GM18505 (cell line): Measurements from ENCODE around the gene EBF4.
"Not testable (repeated sequence)": the region's sequence is repeated elsewhere in the genome, so short reads cannot be mapped to it uniquely, and the experiment has no call there.

ENCODE experiments used
- ATAC-seq: cut with Tn5 transposase; IDR thresholded peaks from one replicate; pipeline ENCODE4 v1.9.1; 2021; ENCODE audit not compliant: unreplicated experiment
- POLR2A ChIP-seq: IDR thresholded peaks from 4 replicates; pipeline ENCODE4 v1.6.1; 2011; ENCODE audit warnings: borderline replicate concordance; ENCODE audit not compliant: insufficient read depth, insufficient read length; ENCODE audit errors: extremely low read depth

The EBF4 gene

GRCh38 chr20:2756056-2756611 is 63.6 kb downstream of the EBF4 start:
- no peak for TF ChIP-seq POLR2A
- ATAC-seq: no peak

GRCh38 chr20:2757001-2757400 is 64.4 kb downstream of the EBF4 start:
- no peak for TF ChIP-seq POLR2A
- no peak for ATAC-seq

DNA sequence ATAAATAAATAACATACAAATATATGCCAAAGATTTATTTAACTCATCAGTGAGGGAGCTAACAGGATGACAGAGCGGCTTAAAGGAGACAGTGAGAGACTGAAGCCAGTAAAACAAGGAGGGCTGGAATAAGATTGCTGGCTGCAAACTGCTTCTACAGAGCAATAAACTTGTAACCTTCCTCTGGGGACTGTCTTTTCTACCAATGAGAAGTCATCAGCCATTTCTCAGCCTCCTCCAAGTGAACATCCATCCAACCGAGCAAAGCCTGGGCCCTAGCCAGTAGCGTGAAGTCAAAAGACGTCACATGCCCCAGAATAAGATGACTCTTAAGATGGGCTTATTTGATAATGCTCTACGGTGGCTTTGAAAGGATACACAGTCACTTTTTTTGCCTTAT is 65.4 kb downstream of the EBF4 start:
- ATAC-seq: no peak
- TF ChIP-seq POLR2A: no peak

DNA sequence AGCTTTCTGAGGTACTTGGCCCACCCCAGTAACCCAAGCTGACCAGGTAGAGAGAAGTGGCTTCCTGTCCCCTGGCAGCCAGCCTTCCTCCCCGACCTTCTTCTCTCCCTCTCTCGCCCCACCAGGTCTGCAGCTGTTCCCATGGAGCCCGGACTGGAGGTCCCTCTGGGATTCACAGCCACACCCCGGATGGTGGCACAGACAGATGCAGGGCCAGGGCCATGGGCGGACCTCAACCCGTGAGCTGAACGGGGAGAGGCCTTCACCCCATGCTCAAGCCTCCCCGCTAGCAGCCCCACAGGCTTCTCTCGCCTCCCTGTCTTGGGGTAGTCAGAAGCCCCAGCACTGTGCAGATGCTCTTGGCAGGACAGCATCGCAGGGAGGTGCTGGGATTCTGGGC is 66.6 kb downstream of the EBF4 start:
- no peak for ATAC-seq
- no peak for TF ChIP-seq POLR2A

DNA sequence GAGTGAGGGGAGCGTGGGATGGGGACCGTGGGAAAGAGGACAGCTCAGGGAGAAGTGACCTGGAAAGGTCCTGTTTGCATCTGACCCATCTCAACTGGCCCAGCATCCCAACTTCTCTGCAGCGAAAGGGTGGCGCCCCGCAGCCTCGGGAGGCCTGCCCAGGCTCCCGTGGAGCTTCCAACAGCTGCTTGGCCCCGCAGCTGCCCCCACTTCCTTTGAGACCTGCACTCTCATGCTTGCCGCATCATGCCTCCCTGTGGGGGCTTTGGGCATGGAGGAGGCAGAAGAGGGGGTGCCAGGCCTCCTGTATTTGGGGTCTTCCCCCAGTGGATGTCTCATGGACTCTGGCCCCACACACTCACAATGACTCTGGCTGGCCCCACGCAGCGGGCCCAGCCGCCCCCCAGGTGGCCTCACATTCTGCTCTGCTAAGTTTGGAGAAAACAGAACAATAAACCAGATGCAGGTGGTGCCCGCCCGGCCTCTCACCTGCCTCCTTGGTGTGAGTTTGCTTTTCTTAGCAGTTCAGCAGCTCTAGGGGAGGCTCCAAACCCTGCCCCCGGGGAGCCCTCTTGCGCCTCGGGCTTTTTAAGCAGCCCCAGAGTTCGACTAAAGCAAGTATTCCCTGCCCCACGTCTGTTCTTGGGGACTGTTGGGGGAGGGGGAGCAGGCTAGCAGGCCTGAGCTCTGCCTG is 67.2 kb downstream of the EBF4 start:
- no peak for TF ChIP-seq POLR2A
- no peak for ATAC-seq

GRCh38 chr20:2760297-2760951 is 67.8 kb downstream of the EBF4 start:
- no peak for TF ChIP-seq POLR2A
- no peak for ATAC-seq

- no peak for TF ChIP-seq POLR2A
- ATAC-seq: no peak
Measured at GRCh38 chr20:2760952-2761305, 68.3 kb downstream of the EBF4 start.

DNA sequence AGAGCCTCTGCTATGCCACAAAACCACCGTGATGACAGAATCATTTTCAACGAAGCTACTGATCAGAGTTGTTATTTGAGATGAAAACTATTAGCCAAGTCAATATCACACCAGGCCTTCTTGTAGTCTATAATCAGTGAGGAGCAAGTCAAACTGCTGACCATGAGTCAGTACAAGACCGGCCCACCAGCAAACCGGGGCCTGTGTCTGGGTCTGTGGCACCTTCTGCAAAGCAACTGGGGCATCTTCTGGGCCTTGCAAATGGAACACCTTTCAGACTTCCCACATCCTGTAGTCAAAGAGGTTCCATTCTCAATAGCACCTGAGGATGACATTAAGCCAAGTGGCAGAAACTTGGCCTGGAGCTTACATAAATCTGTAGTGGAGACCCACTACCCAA is 69.3 kb downstream of the EBF4 start:
- no peak for ATAC-seq

DNA sequence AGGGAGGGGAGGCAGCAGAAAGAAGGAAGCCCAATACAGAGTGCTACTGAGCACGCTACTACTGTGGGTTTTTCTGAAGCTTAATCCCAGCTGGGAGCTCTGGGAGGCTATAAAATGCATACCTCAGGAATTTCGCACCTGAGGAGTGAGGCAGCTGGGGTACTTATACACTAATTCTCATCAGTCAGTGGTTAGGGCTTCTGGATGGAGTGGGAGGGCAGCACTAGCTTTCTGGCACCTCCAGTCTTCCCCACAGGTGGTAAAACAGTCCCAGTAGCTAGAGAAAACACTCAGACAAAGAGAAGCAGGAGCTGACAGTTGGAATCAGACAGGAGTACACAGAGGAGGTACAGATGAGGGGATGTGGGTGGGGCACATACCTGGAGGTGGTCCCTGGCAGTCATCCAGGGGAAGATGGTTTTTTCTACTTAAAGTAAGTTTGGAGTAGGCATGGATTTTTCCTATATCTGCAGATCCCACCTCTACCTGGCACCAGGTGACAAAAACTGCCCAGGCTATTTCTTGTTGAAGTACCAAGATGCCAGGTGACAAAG is 70.1 kb downstream of the EBF4 start:
- ATAC-seq: no peak
- no peak for TF ChIP-seq POLR2A

More for the DNA sequence above, 69.3 kb downstream of the EBF4 start:
- no peak for TF ChIP-seq POLR2A

GRCh38 chr20:2763186-2763585 is 70.6 kb downstream of the EBF4 start:
- ATAC-seq: no peak
- no peak for TF ChIP-seq POLR2A

GRCh38 chr20:2767768-2768631 is 75.4 kb downstream of the EBF4 start:
- ATAC-seq: no peak
- no peak for TF ChIP-seq POLR2A

DNA sequence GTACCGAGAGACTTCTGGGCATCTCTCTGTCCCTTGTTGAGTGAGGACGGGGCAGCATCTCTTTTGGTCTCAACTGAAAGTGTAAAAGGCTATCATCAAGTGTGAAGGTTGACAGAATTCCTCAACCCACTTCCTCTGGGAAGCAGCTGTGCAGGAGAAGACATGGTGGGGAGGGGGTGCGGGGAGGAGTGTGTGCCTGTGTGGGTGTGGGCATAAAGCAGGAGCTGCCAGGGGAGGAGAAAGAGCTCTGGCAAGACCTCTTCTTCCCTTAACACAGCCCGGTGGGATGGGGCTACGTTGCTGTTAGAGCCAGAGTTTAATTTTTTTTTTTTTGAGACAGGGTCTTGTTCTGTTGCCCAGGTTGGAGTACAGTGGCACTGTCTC is 76.0 kb downstream of the EBF4 start:
- no peak for ATAC-seq
- TF ChIP-seq POLR2A: no peak

DNA sequence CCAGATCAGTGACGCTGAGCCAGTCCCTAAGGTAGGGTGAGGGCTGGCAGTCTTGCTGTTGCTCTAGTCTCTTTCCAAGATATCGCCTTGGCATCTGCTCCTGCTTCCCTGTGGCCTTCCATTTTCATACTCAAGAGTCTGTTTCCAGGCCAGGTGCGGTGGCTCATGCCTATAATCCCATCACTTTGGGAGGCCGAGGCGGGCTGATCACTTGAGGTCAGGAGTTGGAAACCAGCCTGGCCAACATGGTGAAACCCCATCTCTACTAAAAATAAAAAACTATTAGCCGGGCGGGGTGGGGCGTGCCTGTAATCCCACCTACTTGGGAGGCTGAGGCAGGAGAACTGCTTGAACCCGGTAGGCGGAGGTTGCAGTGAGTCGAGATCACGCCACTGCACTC is 77.5 kb downstream of the EBF4 start:
- not testable (repeated sequence) for ATAC-seq
